CD4-positive, alpha-beta T cell (primary cell): ENCODE results near the gene CPLANE1. TPM values are rescaled to one million over a fixed set of nuclear protein-coding genes. Genes with fewer than 3 reads are reported as not detected.
A peak's percentile ranks its signal among the peaks of the same experiment; 100 is the strongest.

Experiments used
- ATAC-seq: fragments of 200-7000 bp; cut with Tn5 transposase; one replicate; pipeline ENCODE4 v1.10.0; 2022; ENCODE audit warnings: mild to moderate bottlenecking; ENCODE audit not compliant: poor library complexity
- CTCF ChIA-PET: fragments of 350-600 bp; sonication (Branson Sonifier 250); formaldehyde crosslinking; loops from one replicate; lab custom pipeline; 2021; ENCODE audit warnings: antibody characterized with exemption, inconsistent platforms; lab: Charles Lee
- POLR2A ChIA-PET: fragments of 350-600 bp; sonication (Branson Sonifier 250); formaldehyde crosslinking; loops from one replicate; lab custom pipeline; 2021; ENCODE audit warnings: antibody characterized with exemption, inconsistent platforms; lab: Charles Lee
- DNase-seq, 14 experiments: peaks; one replicate each; pipeline ENCODE4 v3.0.0-alpha.2; 2013 to 2020; ENCODE audit warnings: mixed read lengths in 2 of 14
- H3K27ac ChIP-seq, 2 donors: one replicate each; pipeline versions ENCODE4 v1.5.1 to v1.7.0; 2013; ENCODE audit warnings: low read length in 2 of 2, low read depth in 1 of 2, mild to moderate bottlenecking in 1 of 2
- H3K27me3 ChIP-seq, 2 experiments: 1 replicate in 1 of 2; 2 replicates in 1 of 2; pipeline versions ENCODE4 v1.6.1 to v1.7.0; 2013; ENCODE audit warnings: low read length in 2 of 2, control low read depth in 1 of 2, mild to moderate bottlenecking in 1 of 2, moderate library complexity in 1 of 2; ENCODE audit not compliant: insufficient read depth in 2 of 2, control insufficient read depth in 1 of 2
- H3K36me3 ChIP-seq: one replicate; pipeline ENCODE4 v1.6.1; 2013; ENCODE audit warnings: low read length, control low read depth; ENCODE audit not compliant: insufficient read depth
- H3K4me1 ChIP-seq: one replicate; pipeline ENCODE4 v1.6.1; 2013; ENCODE audit warnings: low read length, control low read depth; ENCODE audit not compliant: insufficient read depth
- H3K4me3 ChIP-seq: one replicate; pipeline ENCODE4 v1.5.1; 2013; ENCODE audit warnings: mild to moderate bottlenecking, low read length, moderate library complexity
- H3K9me3 ChIP-seq, 2 experiments: 1 replicate in 1 of 2; 2 replicates in 1 of 2; pipeline versions ENCODE4 v1.6.1 to v1.7.0; 2013; ENCODE audit warnings: low read length in 2 of 2, mild to moderate bottlenecking in 2 of 2, control low read depth in 1 of 2, moderate library complexity in 1 of 2; ENCODE audit not compliant: control insufficient read depth in 1 of 2, insufficient read depth in 1 of 2
- H3K27ac Mint-ChIP-seq: one replicate; pipeline ENCODE4 v1.8.0; 2020; ENCODE audit warnings: mixed read lengths
- H3K27me3 Mint-ChIP-seq: one replicate; pipeline ENCODE4 v1.8.0; 2021; ENCODE audit warnings: mixed read lengths
- H3K36me3 Mint-ChIP-seq: one replicate; pipeline ENCODE4 v1.8.0; 2021; ENCODE audit warnings: low read depth, mixed read lengths
- H3K4me1 Mint-ChIP-seq: one replicate; pipeline ENCODE4 v1.8.0; 2021; ENCODE audit warnings: low read depth, mixed read lengths
- H3K4me3 Mint-ChIP-seq: one replicate; pipeline ENCODE4 v1.8.0; 2020; ENCODE audit warnings: mild to moderate bottlenecking, mixed read lengths
- H3K9me3 Mint-ChIP-seq: one replicate; pipeline ENCODE4 v1.8.0; 2020; ENCODE audit warnings: mixed read lengths
- intact Hi-C, 2 experiments: fragments of 100-400 bp; cut with DNase I in 1 of 2; cut with micrococcal nuclease in 1 of 2; formaldehyde crosslinking; loops; one replicate each; pipeline versions ENCODE4 v1.15.1 to v1.9.0; 2023 to 2025; cut with DNase I, micrococcal nuclease
- total RNA-seq, 174 experiments: library from RNA in 2 of 174; stranded (reverse) in 2 of 174; gene quantifications; one replicate each; pipeline ENCODE4 v1.2.3 and lab custom pipeline; 2021 to 2026
- TF ChIP-seq, protein P1 (sequence below): fragments of 200-600 bp; IDR thresholded peaks from one replicate; pipeline ENCODE4 v1.8.0; 2022; ENCODE audit warnings: antibody characterized with exemption, mild to moderate bottlenecking

CPLANE1 gene
- total RNA-seq, 2 experiments from 2014 or later = 4.9 to 5.7 TPM

DNA sequence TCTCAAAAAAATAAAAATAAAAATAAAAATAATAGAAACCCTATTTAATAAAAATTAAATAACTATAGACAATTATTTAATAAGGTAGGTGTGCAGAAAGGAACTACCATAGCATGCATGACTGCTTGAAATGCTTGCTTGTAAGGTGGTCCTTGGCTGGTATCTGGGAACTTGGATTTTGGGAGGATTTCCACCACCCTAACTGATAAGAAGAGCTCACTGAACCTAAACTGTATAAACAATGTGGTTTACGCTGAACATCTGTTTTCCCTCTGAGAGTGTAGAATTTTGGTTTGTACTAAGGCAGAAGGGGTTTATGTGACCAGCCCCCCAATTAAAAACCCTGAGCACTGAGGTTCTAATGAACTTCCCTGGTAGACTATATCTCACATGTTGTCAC is 31.2 kb downstream of the CPLANE1 start:
- POLR2A ChIA-PET = no interaction called here
- Histone ChIP-seq H3K4me1 (no peaks in the 10 kb centered on the region), H3K9me3 (no peaks in the 10 kb centered on the region), H3K27me3 (no peaks in the 10 kb centered on the region), H3K36me3 (no peaks in the 10 kb centered on the region), H3K4me3 (no peak overlapping the region), H3K27ac (no peak overlapping the region)
- no peak overlapping the region for H3K27ac Mint-ChIP-seq
- no peaks in the 10 kb centered on the region for H3K27me3 Mint-ChIP-seq
- ATAC-seq = no peak
- no peaks in the 10 kb centered on the region for H3K9me3 Mint-ChIP-seq
- TF ChIP-seq, protein P1, sequence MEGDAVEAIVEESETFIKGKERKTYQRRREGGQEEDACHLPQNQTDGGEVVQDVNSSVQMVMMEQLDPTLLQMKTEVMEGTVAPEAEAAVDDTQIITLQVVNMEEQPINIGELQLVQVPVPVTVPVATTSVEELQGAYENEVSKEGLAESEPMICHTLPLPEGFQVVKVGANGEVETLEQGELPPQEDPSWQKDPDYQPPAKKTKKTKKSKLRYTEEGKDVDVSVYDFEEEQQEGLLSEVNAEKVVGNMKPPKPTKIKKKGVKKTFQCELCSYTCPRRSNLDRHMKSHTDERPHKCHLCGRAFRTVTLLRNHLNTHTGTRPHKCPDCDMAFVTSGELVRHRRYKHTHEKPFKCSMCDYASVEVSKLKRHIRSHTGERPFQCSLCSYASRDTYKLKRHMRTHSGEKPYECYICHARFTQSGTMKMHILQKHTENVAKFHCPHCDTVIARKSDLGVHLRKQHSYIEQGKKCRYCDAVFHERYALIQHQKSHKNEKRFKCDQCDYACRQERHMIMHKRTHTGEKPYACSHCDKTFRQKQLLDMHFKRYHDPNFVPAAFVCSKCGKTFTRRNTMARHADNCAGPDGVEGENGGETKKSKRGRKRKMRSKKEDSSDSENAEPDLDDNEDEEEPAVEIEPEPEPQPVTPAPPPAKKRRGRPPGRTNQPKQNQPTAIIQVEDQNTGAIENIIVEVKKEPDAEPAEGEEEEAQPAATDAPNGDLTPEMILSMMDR = no peak
- intact Hi-C loops = no loop called here
- peaks cover 44% of the 10 kb centered on the region for H3K36me3 Mint-ChIP-seq
- no peak overlapping the region for H3K4me3 Mint-ChIP-seq
- H3K4me1 Mint-ChIP-seq = peaks cover 9% of the 10 kb centered on the region
- CTCF ChIA-PET = no interaction called here
- DNase-seq = no peak

DNA sequence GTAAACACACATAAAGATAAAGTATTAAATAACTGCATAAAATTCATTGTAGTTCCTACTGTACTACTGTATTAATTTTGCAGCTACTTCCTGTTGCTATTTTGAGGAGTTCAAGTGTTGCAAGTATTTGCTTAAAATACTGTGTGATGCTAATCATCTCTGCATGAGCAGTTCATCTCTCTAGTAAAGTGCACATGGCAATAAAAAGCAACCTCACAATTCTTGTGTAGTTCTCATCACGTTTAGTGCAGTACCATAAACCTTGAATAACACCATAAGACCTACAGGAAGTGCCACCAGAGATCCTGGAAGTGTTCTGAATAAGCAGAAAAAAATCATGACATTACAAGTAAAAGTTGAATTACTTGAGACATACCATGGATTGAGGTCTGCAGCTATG is 34.6 kb downstream of the CPLANE1 start:
- Histone ChIP-seq H3K4me1 (no peaks in the 10 kb centered on the region), H3K27ac (no peak overlapping the region), H3K9me3 (no peaks in the 10 kb centered on the region), H3K4me3 (no peak overlapping the region), H3K27me3 (no peaks in the 10 kb centered on the region), H3K36me3 (no peaks in the 10 kb centered on the region)
- Mint-ChIP-seq H3K9me3 (no peaks in the 10 kb centered on the region), H3K27me3 (no peaks in the 10 kb centered on the region), H3K36me3 (peaks cover 24% of the 10 kb centered on the region), H3K4me1 (peaks cover 12% of the 10 kb centered on the region), H3K4me3 (no peak overlapping the region), H3K27ac (peak overlapping the region; percentile 3)
- TF ChIP-seq, protein P1 = no peak
- DNase-seq (peak in 1 of 14 experiments; percentile 12), ATAC-seq (no peak)
- ChIA-PET CTCF (no interaction called here), POLR2A (interaction anchor here (0.6 kb wide), 1 partner anchor 74 kb away, joined by 3 read pairs; no protein-coding TSS in a partner anchor)
- intact Hi-C loops = no loop called here

- no peaks in the 10 kb centered on the region for H3K4me1 ChIP-seq
- no peak overlapping the region for H3K27ac ChIP-seq
- H3K36me3 ChIP-seq = no peaks in the 10 kb centered on the region
- TF ChIP-seq, protein P1 = no peak
- intact Hi-C loops = no loop called here
- no peaks in the 10 kb centered on the region for H3K27me3 ChIP-seq
- Mint-ChIP-seq H3K4me3 (no peak overlapping the region), H3K4me1 (peaks cover 16% of the 10 kb centered on the region), H3K36me3 (peaks cover 18% of the 10 kb centered on the region), H3K27ac (no peak overlapping the region), H3K27me3 (no peaks in the 10 kb centered on the region), H3K9me3 (no peaks in the 10 kb centered on the region)
- H3K4me3 ChIP-seq = no peak overlapping the region
- no peaks in the 10 kb centered on the region for H3K9me3 ChIP-seq
- no peak for DNase-seq
- no peak for ATAC-seq
- ChIA-PET CTCF (no interaction called here), POLR2A (no interaction called here)
These were observed 37.1 kb downstream of the CPLANE1 start for GRCh38 chr5:37212096-37212495.
